ENCODE results near the gene KIFAP3. TPM values are rescaled to one million over a fixed set of nuclear protein-coding genes. Genes with fewer than 3 reads are reported as not detected.

The KIFAP3 gene
- total RNA-seq, 1 experiment from 2014 or later = 2.3 TPM

DNA sequence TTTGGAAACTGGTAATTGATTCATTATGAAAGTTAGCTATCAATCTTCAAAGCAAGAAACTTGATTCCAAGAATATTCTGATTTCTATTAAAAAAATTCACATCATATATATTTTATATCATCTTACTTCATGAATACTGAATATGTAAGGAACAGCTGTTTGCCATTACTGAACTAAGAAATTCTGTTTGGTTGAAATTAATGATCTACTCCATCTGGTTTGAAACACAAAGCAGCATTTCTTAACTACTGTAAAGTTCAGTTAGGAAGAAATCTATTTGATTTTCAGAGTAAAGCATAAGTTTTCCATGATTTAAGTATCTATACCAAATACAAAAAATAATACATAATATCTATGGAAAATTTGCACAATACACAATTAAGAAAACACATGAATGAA lies 114.8 kb downstream of the KIFAP3 start:
- CTCF ChIA-PET = no interaction called here

More for the DNA sequence above, 114.8 kb downstream of the KIFAP3 start:
- no peaks in the 10 kb centered on the region for H3K4me1 Mint-ChIP-seq
- POLR2A ChIA-PET = interaction anchor here (0.6 kb wide), 1 partner anchor 348 kb away, joined by 5 read pairs; no protein-coding TSS in a partner anchor
- no peaks in the 10 kb centered on the region for H3K36me3 Mint-ChIP-seq
- TF ChIP-seq ZBTB21 (CRISPR knock-in tag; IDR thresholded peaks at IDR 0.05; ENCODE audit: borderline replicate concordance) = no peak
- no peak for TF ChIP-seq ZNF671 (CRISPR knock-in tag; IDR thresholded peaks at IDR 0.05)
- TF ChIP-seq, protein P1, sequence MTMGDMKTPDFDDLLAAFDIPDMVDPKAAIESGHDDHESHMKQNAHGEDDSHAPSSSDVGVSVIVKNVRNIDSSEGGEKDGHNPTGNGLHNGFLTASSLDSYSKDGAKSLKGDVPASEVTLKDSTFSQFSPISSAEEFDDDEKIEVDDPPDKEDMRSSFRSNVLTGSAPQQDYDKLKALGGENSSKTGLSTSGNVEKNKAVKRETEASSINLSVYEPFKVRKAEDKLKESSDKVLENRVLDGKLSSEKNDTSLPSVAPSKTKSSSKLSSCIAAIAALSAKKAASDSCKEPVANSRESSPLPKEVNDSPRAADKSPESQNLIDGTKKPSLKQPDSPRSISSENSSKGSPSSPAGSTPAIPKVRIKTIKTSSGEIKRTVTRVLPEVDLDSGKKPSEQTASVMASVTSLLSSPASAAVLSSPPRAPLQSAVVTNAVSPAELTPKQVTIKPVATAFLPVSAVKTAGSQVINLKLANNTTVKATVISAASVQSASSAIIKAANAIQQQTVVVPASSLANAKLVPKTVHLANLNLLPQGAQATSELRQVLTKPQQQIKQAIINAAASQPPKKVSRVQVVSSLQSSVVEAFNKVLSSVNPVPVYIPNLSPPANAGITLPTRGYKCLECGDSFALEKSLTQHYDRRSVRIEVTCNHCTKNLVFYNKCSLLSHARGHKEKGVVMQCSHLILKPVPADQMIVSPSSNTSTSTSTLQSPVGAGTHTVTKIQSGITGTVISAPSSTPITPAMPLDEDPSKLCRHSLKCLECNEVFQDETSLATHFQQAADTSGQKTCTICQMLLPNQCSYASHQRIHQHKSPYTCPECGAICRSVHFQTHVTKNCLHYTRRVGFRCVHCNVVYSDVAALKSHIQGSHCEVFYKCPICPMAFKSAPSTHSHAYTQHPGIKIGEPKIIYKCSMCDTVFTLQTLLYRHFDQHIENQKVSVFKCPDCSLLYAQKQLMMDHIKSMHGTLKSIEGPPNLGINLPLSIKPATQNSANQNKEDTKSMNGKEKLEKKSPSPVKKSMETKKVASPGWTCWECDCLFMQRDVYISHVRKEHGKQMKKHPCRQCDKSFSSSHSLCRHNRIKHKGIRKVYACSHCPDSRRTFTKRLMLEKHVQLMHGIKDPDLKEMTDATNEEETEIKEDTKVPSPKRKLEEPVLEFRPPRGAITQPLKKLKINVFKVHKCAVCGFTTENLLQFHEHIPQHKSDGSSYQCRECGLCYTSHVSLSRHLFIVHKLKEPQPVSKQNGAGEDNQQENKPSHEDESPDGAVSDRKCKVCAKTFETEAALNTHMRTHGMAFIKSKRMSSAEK (CRISPR knock-in tag; IDR thresholded peaks at IDR 0.05; ENCODE audit: borderline replicate concordance) = no peak
- TF ChIP-seq, protein P2, sequence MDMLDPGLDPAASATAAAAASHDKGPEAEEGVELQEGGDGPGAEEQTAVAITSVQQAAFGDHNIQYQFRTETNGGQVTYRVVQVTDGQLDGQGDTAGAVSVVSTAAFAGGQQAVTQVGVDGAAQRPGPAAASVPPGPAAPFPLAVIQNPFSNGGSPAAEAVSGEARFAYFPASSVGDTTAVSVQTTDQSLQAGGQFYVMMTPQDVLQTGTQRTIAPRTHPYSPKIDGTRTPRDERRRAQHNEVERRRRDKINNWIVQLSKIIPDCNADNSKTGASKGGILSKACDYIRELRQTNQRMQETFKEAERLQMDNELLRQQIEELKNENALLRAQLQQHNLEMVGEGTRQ (CRISPR knock-in tag; IDR thresholded peaks at IDR 0.05) = no peak
- TF ChIP-seq, protein P3, sequence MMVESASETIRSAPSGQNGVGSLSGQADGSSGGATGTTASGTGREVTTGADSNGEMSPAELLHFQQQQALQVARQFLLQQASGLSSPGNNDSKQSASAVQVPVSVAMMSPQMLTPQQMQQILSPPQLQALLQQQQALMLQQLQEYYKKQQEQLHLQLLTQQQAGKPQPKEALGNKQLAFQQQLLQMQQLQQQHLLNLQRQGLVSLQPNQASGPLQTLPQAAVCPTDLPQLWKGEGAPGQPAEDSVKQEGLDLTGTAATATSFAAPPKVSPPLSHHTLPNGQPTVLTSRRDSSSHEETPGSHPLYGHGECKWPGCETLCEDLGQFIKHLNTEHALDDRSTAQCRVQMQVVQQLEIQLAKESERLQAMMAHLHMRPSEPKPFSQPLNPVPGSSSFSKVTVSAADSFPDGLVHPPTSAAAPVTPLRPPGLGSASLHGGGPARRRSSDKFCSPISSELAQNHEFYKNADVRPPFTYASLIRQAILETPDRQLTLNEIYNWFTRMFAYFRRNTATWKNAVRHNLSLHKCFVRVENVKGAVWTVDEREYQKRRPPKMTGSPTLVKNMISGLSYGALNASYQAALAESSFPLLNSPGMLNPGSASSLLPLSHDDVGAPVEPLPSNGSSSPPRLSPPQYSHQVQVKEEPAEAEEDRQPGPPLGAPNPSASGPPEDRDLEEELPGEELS (CRISPR knock-in tag; IDR thresholded peaks at IDR 0.05) = no peak
- no peak for TF ChIP-seq NR1H2 (CRISPR knock-in tag; IDR thresholded peaks at IDR 0.05)
- no peak for TF ChIP-seq TEAD4 (CRISPR knock-in tag; IDR thresholded peaks at IDR 0.05)
- TF ChIP-seq, protein P4, sequence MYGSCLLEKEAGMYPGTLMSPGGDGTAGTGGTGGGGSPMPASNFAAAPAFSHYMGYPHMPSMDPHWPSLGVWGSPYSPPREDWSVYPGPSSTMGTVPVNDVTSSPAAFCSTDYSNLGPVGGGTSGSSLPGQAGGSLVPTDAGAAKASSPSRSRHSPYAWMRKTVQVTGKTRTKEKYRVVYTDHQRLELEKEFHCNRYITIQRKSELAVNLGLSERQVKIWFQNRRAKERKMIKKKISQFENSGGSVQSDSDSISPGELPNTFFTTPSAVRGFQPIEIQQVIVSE (CRISPR knock-in tag; IDR thresholded peaks at IDR 0.05; ENCODE audit: borderline replicate concordance) = no peak
- TF ChIP-seq, protein P5, sequence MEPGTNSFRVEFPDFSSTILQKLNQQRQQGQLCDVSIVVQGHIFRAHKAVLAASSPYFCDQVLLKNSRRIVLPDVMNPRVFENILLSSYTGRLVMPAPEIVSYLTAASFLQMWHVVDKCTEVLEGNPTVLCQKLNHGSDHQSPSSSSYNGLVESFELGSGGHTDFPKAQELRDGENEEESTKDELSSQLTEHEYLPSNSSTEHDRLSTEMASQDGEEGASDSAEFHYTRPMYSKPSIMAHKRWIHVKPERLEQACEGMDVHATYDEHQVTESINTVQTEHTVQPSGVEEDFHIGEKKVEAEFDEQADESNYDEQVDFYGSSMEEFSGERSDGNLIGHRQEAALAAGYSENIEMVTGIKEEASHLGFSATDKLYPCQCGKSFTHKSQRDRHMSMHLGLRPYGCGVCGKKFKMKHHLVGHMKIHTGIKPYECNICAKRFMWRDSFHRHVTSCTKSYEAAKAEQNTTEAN (CRISPR knock-in tag; IDR thresholded peaks at IDR 0.05) = no peak
- TF ChIP-seq, protein P6, sequence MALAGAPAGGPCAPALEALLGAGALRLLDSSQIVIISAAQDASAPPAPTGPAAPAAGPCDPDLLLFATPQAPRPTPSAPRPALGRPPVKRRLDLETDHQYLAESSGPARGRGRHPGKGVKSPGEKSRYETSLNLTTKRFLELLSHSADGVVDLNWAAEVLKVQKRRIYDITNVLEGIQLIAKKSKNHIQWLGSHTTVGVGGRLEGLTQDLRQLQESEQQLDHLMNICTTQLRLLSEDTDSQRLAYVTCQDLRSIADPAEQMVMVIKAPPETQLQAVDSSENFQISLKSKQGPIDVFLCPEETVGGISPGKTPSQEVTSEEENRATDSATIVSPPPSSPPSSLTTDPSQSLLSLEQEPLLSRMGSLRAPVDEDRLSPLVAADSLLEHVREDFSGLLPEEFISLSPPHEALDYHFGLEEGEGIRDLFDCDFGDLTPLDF (CRISPR knock-in tag; IDR thresholded peaks at IDR 0.05) = no peak
- no peak for TF ChIP-seq TP53 (CRISPR knock-in tag; IDR thresholded peaks at IDR 0.05)
- TF ChIP-seq, protein P7, sequence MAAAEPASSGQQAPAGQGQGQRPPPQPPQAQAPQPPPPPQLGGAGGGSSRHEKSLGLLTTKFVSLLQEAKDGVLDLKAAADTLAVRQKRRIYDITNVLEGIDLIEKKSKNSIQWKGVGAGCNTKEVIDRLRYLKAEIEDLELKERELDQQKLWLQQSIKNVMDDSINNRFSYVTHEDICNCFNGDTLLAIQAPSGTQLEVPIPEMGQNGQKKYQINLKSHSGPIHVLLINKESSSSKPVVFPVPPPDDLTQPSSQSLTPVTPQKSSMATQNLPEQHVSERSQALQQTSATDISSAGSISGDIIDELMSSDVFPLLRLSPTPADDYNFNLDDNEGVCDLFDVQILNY (CRISPR knock-in tag; IDR thresholded peaks at IDR 0.05) = no peak
- TF ChIP-seq, protein P8, sequence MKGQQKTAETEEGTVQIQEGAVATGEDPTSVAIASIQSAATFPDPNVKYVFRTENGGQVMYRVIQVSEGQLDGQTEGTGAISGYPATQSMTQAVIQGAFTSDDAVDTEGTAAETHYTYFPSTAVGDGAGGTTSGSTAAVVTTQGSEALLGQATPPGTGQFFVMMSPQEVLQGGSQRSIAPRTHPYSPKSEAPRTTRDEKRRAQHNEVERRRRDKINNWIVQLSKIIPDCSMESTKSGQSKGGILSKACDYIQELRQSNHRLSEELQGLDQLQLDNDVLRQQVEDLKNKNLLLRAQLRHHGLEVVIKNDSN (CRISPR knock-in tag; IDR thresholded peaks at IDR 0.05) = no peak
- no peak for TF ChIP-seq PRRX2 (CRISPR knock-in tag; IDR thresholded peaks at IDR 0.05)
- TF ChIP-seq SMAD3 (CRISPR knock-in tag; IDR thresholded peaks at IDR 0.05; ENCODE audit: borderline replicate concordance) = no peak
- no peak for TF ChIP-seq NR2C2 (CRISPR knock-in tag; IDR thresholded peaks at IDR 0.05)
- TF ChIP-seq, protein P9, sequence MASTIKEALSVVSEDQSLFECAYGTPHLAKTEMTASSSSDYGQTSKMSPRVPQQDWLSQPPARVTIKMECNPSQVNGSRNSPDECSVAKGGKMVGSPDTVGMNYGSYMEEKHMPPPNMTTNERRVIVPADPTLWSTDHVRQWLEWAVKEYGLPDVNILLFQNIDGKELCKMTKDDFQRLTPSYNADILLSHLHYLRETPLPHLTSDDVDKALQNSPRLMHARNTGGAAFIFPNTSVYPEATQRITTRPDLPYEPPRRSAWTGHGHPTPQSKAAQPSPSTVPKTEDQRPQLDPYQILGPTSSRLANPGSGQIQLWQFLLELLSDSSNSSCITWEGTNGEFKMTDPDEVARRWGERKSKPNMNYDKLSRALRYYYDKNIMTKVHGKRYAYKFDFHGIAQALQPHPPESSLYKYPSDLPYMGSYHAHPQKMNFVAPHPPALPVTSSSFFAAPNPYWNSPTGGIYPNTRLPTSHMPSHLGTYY (CRISPR knock-in tag; IDR thresholded peaks at IDR 0.05) = no peak
- TF ChIP-seq, protein P10, sequence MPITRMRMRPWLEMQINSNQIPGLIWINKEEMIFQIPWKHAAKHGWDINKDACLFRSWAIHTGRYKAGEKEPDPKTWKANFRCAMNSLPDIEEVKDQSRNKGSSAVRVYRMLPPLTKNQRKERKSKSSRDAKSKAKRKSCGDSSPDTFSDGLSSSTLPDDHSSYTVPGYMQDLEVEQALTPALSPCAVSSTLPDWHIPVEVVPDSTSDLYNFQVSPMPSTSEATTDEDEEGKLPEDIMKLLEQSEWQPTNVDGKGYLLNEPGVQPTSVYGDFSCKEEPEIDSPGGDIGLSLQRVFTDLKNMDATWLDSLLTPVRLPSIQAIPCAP (CRISPR knock-in tag; IDR thresholded peaks at IDR 0.05) = no peak
- no peak for TF ChIP-seq ZNF219 (CRISPR knock-in tag; IDR thresholded peaks at IDR 0.05; ENCODE audit: borderline replicate concordance)
- no peaks in the 10 kb centered on the region for H3K27me3 Mint-ChIP-seq (ENCODE audit: low read depth)
- no peak overlapping the region for H3K4me3 Mint-ChIP-seq
- DNase-seq (ENCODE audit: low spot score) = no peak
- no peak for ATAC-seq
- no peak overlapping the region for H3K27ac Mint-ChIP-seq
- no peaks in the 10 kb centered on the region for H3K9me3 Mint-ChIP-seq

All from WTC11 (cell line).